Epithelial cell of proximal tubule (primary cell): ENCODE measurements around the gene DVL2. TPM values are rescaled to one million over a fixed set of nuclear protein-coding genes. Genes with fewer than 3 reads are reported as not detected.
A peak's percentile ranks its signal among the peaks of the same experiment; 100 is the strongest.

Source experiments
- DNase-seq: peaks from one replicate; pipeline ENCODE4 v3.0.0-alpha.2; 2011; ENCODE audit warnings: low read depth
- H3K4me3 ChIP-seq: 2 replicates; pipeline ENCODE4 v1.5.1; 2011; ENCODE audit warnings: low read depth, mild to moderate bottlenecking, low read length
- CTCF ChIP-seq: conservative IDR thresholded peaks from 2 replicates; pipeline ENCODE4 v1.5.1; 2012; ENCODE audit warnings: low read depth, mild to moderate bottlenecking, low read length
- total RNA-seq: library from RNA; depleted of rRNA; stranded (reverse); fragments of >200 nt; gene quantifications from 2 replicates; pipeline ENCODE4 v1.2.3, GENCODE V29; 2015

Gene DVL2
- total RNA-seq, 1 donor from 2014 or later = 46.5 TPM

DNA sequence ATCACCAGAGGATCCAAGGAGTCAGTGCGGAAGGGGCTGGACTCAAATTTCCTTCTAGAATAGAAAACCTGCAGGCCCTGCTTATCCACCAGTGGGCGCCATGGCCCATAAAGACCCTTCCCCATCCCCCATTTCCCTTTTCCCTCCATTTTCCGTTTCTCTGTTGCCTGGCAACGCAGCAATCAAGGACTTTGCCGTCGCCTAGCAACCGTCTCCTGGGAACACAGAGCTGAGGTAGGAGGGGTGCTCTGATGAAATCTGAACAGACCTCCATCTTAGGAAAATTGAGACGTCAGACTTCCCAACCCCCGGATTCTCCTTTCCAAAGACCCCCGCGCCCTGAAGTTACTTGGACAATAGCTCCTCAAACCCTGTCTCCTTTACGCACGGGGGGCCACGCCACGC, 20.4 kb downstream of the DVL2 start:
- H3K4me3 ChIP-seq = peak overlapping the region; percentile 50
- DNase-seq = no peak
- TF ChIP-seq CTCF = peak; percentile 55

DNA sequence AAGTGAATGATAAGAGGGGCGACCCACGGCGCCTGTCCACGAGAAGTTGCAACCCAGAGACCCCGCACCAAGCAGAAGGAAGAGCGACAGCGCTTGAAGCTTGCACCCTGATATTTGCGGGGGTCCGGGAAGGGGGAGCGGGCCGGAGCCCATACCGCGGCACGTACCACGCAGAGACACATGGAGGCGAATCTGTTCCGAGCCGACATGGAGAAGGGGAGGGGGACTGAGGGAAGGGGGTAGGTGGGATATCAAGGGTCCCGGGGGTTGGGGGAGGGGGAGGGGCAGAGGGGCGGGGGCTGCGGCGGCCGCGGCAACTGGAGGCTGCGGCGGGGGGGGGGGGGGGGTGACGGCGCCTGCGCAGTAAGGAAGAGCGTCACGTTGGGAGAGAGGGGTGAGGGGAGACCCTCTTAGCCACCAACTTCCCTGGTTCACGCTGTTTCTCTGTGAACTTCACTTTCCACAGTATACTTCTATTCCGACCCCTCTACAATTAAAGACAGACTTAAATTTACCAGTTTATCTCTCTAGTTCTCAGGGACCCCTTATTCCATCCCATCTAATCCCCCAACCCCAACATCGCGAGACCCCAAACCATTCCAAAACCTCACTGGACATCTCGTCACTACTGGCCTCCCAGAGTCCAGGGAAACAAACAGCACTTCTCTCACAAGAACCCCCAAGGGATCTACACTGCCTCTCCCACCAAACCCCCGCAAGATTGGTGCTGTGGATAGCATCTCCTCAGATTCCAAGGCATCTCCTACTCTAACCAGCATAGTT, 22.6 kb downstream of the DVL2 start:
- no peak for TF ChIP-seq CTCF
- no peak for DNase-seq
- H3K4me3 ChIP-seq = no peak overlapping the region

DNA sequence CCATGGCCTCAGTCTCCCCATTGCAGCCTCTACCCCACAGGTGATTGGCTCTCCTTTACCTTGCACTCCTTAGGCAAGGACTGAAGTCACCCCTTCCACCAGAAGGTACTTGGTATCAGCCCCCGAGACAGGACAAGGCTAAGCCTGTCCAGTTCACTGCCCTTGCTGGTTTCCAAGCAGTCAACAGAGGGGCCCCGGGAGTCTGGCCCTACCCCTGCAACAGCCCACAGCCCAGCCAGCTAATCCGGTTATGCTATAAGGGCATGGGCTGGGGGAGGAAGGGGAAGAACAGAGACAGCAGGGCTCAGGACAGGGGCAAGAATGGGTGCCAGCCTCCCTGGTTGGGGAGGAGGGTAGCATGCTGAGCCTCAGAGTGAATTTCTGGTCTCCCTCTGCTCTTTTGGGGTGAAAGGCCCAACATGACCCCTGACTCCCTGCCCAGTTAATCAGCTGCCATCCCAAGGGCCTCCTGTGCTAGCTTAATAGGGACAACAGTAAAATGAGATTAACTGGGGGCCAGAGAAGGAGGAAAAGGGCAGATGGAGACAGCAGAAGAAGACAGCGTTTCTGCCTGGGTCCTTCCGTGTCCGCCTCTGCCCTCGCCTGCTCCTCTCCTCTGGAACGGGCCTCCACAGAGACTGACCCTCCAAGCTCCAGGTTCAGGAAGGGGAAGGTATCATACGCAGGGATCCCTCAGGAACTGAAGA, 25.4 kb downstream of the DVL2 start:
- H3K4me3 ChIP-seq = no peak overlapping the region
- TF ChIP-seq CTCF = no peak
- DNase-seq = no peak

- H3K4me3 ChIP-seq = no peak overlapping the region
- DNase-seq = no peak
- no peak for TF ChIP-seq CTCF
Measured at GRCh38 chr17:7208027-7208571, 26.2 kb downstream of the DVL2 start.

GRCh38 chr17:7207120-7208001, 27.0 kb downstream of the DVL2 start:
- DNase-seq = no peak
- TF ChIP-seq CTCF = no peak
- no peak overlapping the region for H3K4me3 ChIP-seq

- no peak for TF ChIP-seq CTCF
- DNase-seq = no peak
- peak overlapping the region; percentile 50 for H3K4me3 ChIP-seq
Measured at GRCh38 chr17:7205561-7205960, 28.8 kb downstream of the DVL2 start.
